ENCODE measurements around the gene TTLL1.

GRCh38 chr22:43128928-43129424, 39.8 kb upstream of the TTLL1 start:
- TF ChIP-seq CTCF (IDR thresholded peaks at IDR 0.05): no peak
- TF ChIP-seq POLR2A (IDR thresholded peaks at IDR 0.05): no peak

Measured in esophagus squamous epithelium (tissue), 4 donors.